BE2C (cell line): ENCODE measurements around the gene BGLAP.

Source experiments
- DNase-seq: peaks from one replicate; pipeline ENCODE4 v3.0.0-alpha.2; 2020
- H3K27me3 ChIP-seq: fragments of 250-450 bp; sonication (Bioruptor Pico); 2 replicates; pipeline ENCODE4 v1.5.1; 2020; ENCODE audit warnings: mild to moderate bottlenecking
- H3K36me3 ChIP-seq: fragments of 250-450 bp; sonication (Bioruptor Pico); 2 replicates; pipeline ENCODE4 v1.5.1; 2020; ENCODE audit warnings: mild to moderate bottlenecking
- H3K4me1 ChIP-seq: fragments of 250-450 bp; sonication (Bioruptor Pico); 2 replicates; pipeline ENCODE4 v1.5.1; 2020
- H3K4me3 ChIP-seq: 2 replicates; pipeline ENCODE4 v1.5.1; 2011; ENCODE audit warnings: low read depth, low read length
- H3K9me3 ChIP-seq: fragments of 250-450 bp; sonication (Bioruptor Pico); 2 replicates; pipeline ENCODE4 v1.5.1; 2020
- CTCF ChIP-seq: IDR thresholded peaks from 2 replicates; pipeline ENCODE4 v1.5.1; 2012; ENCODE audit warnings: mild to moderate bottlenecking, low read depth, low read length

The BGLAP gene

GRCh38 chr1:156251527-156251926 is 9.5 kb downstream of the BGLAP start:
- H3K9me3 ChIP-seq, result no peaks in the 10 kb centered on the region
- H3K27me3 ChIP-seq, result no peaks in the 10 kb centered on the region
- DNase-seq, result peak; percentile 95
- H3K36me3 ChIP-seq, result peaks cover 73% of the 10 kb centered on the region
- H3K4me1 ChIP-seq, result peaks cover 69% of the 10 kb centered on the region
- H3K4me3 ChIP-seq, result no peak overlapping the region
- no peak for TF ChIP-seq CTCF

GRCh38 chr1:156253634-156254033 is 11.7 kb downstream of the BGLAP start:
- Histone ChIP-seq H3K9me3 (no peaks in the 10 kb centered on the region), H3K36me3 (peaks cover 87% of the 10 kb centered on the region), H3K4me3 (no peak overlapping the region), H3K27me3 (no peaks in the 10 kb centered on the region), H3K4me1 (peaks cover 69% of the 10 kb centered on the region)
- TF ChIP-seq CTCF, result no peak
- no peak for DNase-seq

- Histone ChIP-seq H3K4me3 (no peak overlapping the region), H3K9me3 (no peaks in the 10 kb centered on the region), H3K36me3 (peaks cover 89% of the 10 kb centered on the region), H3K4me1 (peaks cover 39% of the 10 kb centered on the region), H3K27me3 (no peaks in the 10 kb centered on the region)
- no peak for TF ChIP-seq CTCF
- DNase-seq, result peak; percentile 21
These were observed 15.7 kb downstream of the BGLAP start for GRCh38 chr1:156257711-156258110.

GRCh38 chr1:156258859-156259258 is 16.9 kb downstream of the BGLAP start:
- H3K27me3 ChIP-seq, result no peaks in the 10 kb centered on the region
- H3K4me1 ChIP-seq, result peaks cover 28% of the 10 kb centered on the region
- peaks cover 89% of the 10 kb centered on the region for H3K36me3 ChIP-seq
- no peaks in the 10 kb centered on the region for H3K9me3 ChIP-seq
- H3K4me3 ChIP-seq, result no peak overlapping the region
- no peak for DNase-seq
- TF ChIP-seq CTCF, result no peak

GRCh38 chr1:156259805-156260204 is 17.8 kb downstream of the BGLAP start:
- Histone ChIP-seq H3K4me1 (peaks cover 23% of the 10 kb centered on the region), H3K36me3 (peaks cover 87% of the 10 kb centered on the region)
- TF ChIP-seq CTCF, result peak; percentile 71

GRCh38 chr1:156260896-156261295 is 18.9 kb downstream of the BGLAP start:
- no peak for TF ChIP-seq CTCF
- no peaks in the 10 kb centered on the region for H3K9me3 ChIP-seq
- peaks cover 23% of the 10 kb centered on the region for H3K4me1 ChIP-seq
- no peak overlapping the region for H3K4me3 ChIP-seq
- no peak for DNase-seq
- H3K27me3 ChIP-seq, result no peaks in the 10 kb centered on the region
- peaks cover 93% of the 10 kb centered on the region for H3K36me3 ChIP-seq

More at GRCh38 chr1:156259805-156260204, 17.8 kb downstream of the BGLAP start:
- Histone ChIP-seq H3K27me3 (no peaks in the 10 kb centered on the region), H3K4me3 (no peak overlapping the region), H3K9me3 (no peaks in the 10 kb centered on the region)
- peak; percentile 78 for DNase-seq
